Osteoblast (primary cell): ENCODE results near the gene STAT6. TPM values are rescaled to one million over a fixed set of nuclear protein-coding genes. Genes with fewer than 3 reads are reported as not detected.

Experiments used
- DNase-seq: peaks from one replicate; pipeline ENCODE4 v3.0.0; 2011; ENCODE audit warnings: low spot score, mixed read lengths; ENCODE audit not compliant: insufficient read length; ENCODE audit errors: missing footprints
- H2AFZ ChIP-seq: 2 replicates; pipeline ENCODE4 v1.6.0; 2011; ENCODE audit warnings: mild to moderate bottlenecking, low read length
- H3K27ac ChIP-seq: 2 replicates; pipeline ENCODE4 v1.5.1; 2011; ENCODE audit warnings: mild to moderate bottlenecking, low read depth, low read length, moderate library complexity
- H3K27me3 ChIP-seq: 2 replicates; pipeline ENCODE4 v1.6.0; 2012; ENCODE audit warnings: mild to moderate bottlenecking, control low read depth, inconsistent platforms, low read length, moderate library complexity; ENCODE audit not compliant: insufficient read depth
- H3K36me3 ChIP-seq: 2 replicates; pipeline ENCODE4 v1.5.1; 2011; ENCODE audit warnings: mild to moderate bottlenecking, low read length, control low read depth, moderate library complexity; ENCODE audit not compliant: insufficient read depth
- H3K4me1 ChIP-seq: 2 replicates; pipeline ENCODE4 v1.5.1; 2011; ENCODE audit warnings: mild to moderate bottlenecking, low read length, control low read depth, moderate library complexity; ENCODE audit not compliant: insufficient read depth
- H3K4me2 ChIP-seq: 2 replicates; pipeline ENCODE4 v1.6.0; 2011; ENCODE audit warnings: mild to moderate bottlenecking, low read length; ENCODE audit not compliant: insufficient read depth
- H3K4me3 ChIP-seq: fragments of 200-600 bp; sonication (generic); 3 replicates; pipeline ENCODE4 v1.5.1; 2012; ENCODE audit warnings: mild to moderate bottlenecking, low read length, inconsistent platforms; ENCODE audit not compliant: insufficient read depth
- H3K79me2 ChIP-seq: 2 replicates; pipeline ENCODE4 v1.6.0; 2012; ENCODE audit warnings: mild to moderate bottlenecking, low read length, control low read depth, inconsistent platforms; ENCODE audit not compliant: insufficient read depth
- H3K9me3 ChIP-seq: 2 replicates; pipeline ENCODE4 v1.5.1; 2011; ENCODE audit warnings: low read depth, low read length, control low read depth
- H4K20me1 ChIP-seq: 2 replicates; pipeline ENCODE4 v1.6.0; 2012; ENCODE audit warnings: mild to moderate bottlenecking, low read length, control low read depth; ENCODE audit not compliant: insufficient read depth
- CTCF ChIP-seq: IDR thresholded peaks from 2 replicates; pipeline ENCODE4 v1.5.1; 2011; ENCODE audit warnings: mild to moderate bottlenecking, low read depth, low read length, moderate library complexity; ENCODE audit errors: extremely low read depth
- total RNA-seq: library from RNA; depleted of rRNA; stranded (reverse); fragments of >200 nt; gene quantifications from 2 replicates; pipeline ENCODE4 v1.2.3, GENCODE V29; 2012

Gene STAT6
- total RNA-seq, 1 donor: 167 TPM

- peaks cover 42% of the 10 kb centered on the region for H3K79me2 ChIP-seq
- TF ChIP-seq CTCF: peak; percentile 50
- peaks cover 48% of the 10 kb centered on the region for H4K20me1 ChIP-seq
- H2AFZ ChIP-seq: no peak overlapping the region
- H3K4me2 ChIP-seq: peak overlapping the region; percentile 56
- no peaks in the 10 kb centered on the region for H3K9me3 ChIP-seq
- H3K27me3 ChIP-seq: no peaks in the 10 kb centered on the region
- peaks cover 68% of the 10 kb centered on the region for H3K36me3 ChIP-seq
- peak; percentile 99 for DNase-seq
- peak overlapping the region; percentile 65 for H3K27ac ChIP-seq
- H3K4me1 ChIP-seq: peaks cover 56% of the 10 kb centered on the region
- peak overlapping the region; percentile 49 for H3K4me3 ChIP-seq
These were observed 17.6 kb downstream of the STAT6 start for GRCh38 chr12:57093415-57094207.

- Histone ChIP-seq H3K36me3 (peaks cover 64% of the 10 kb centered on the region), H2AFZ (no peak overlapping the region), H3K4me3 (no peak overlapping the region), H3K27ac (peak overlapping the region; percentile 65), H3K4me1 (peaks cover 55% of the 10 kb centered on the region), H3K79me2 (peaks cover 42% of the 10 kb centered on the region), H3K9me3 (no peaks in the 10 kb centered on the region), H4K20me1 (peaks cover 48% of the 10 kb centered on the region), H3K27me3 (no peaks in the 10 kb centered on the region), H3K4me2 (peak overlapping the region; percentile 99)
- TF ChIP-seq CTCF: no peak
- DNase-seq: peak; percentile 39
These were observed 18.2 kb downstream of the STAT6 start for GRCh38 chr12:57092876-57093414.

- Histone ChIP-seq H3K27ac (peak overlapping the region; percentile 1), H4K20me1 (peaks cover 46% of the 10 kb centered on the region), H2AFZ (no peak overlapping the region), H3K4me2 (peak overlapping the region; percentile 99), H3K4me3 (no peak overlapping the region), H3K27me3 (no peaks in the 10 kb centered on the region), H3K79me2 (peaks cover 42% of the 10 kb centered on the region), H3K9me3 (no peaks in the 10 kb centered on the region), H3K4me1 (peaks cover 54% of the 10 kb centered on the region), H3K36me3 (peaks cover 60% of the 10 kb centered on the region)
- peak; percentile 38 for DNase-seq
- TF ChIP-seq CTCF: no peak
These were observed 18.7 kb downstream of the STAT6 start for GRCh38 chr12:57092529-57092862.

- Histone ChIP-seq H3K4me1 (peaks cover 49% of the 10 kb centered on the region), H2AFZ (no peak overlapping the region), H3K9me3 (no peaks in the 10 kb centered on the region), H3K4me2 (peak overlapping the region; percentile 99), H3K27ac (peak overlapping the region; percentile 1), H3K79me2 (peaks cover 42% of the 10 kb centered on the region), H3K27me3 (no peaks in the 10 kb centered on the region), H3K36me3 (peaks cover 54% of the 10 kb centered on the region), H3K4me3 (peak overlapping the region; percentile 97), H4K20me1 (peaks cover 44% of the 10 kb centered on the region)
- peak; percentile 91 for DNase-seq
- TF ChIP-seq CTCF: no peak
These were observed 19.3 kb downstream of the STAT6 start for GRCh38 chr12:57091638-57092528.
